ENCODE data around the gene DNAJB12. TPM values are rescaled to one million over a fixed set of nuclear protein-coding genes. Genes with fewer than 3 reads are reported as not detected.
A peak's percentile ranks its signal among the peaks of the same experiment; 100 is the strongest.

Gene DNAJB12
- total and polyA plus RNA-seq, 4 donors, result 15.9 to 22.0 (median 18.9) TPM

- Histone ChIP-seq H3K27me3 (ENCODE audit: control insufficient read depth in 4 of 4, insufficient read depth in 4 of 4, low read length in 3 of 4) (no peaks in the 10 kb centered on the region), H3K27ac (ENCODE audit: low read depth in 1 of 2, low read length in 2 of 2) (peak overlapping the region; percentile 89 to 95), H3K36me3 (ENCODE audit: control insufficient read depth in 4 of 4, insufficient read depth in 3 of 4, low read depth in 1 of 4, low read length in 3 of 4) (no peaks in the 10 kb centered on the region), H3K9me3 (ENCODE audit: control insufficient read depth in 4 of 4, low read length in 3 of 4) (no peaks in the 10 kb centered on the region), H3K9ac (ENCODE audit: low read depth in 1 of 2, low read length in 2 of 2) (peak overlapping the region; percentile 60 to 71), H3K4me3 (ENCODE audit: low read depth in 1 of 3, low read length in 3 of 3) (peak overlapping the region; percentile 26 to 60 (median 49)), H3K4me1 (ENCODE audit: control insufficient read depth in 4 of 4, insufficient read depth in 4 of 4, low read length in 3 of 4) (peaks cover 0 to 6% (median 2%) of the 10 kb centered on the region in 4 donors)
- DNase-seq (ENCODE audit: low spot score), result no peak
- TF ChIP-seq ATF3 (IDR thresholded peaks at IDR 0.05) (no peak), REST (IDR thresholded peaks at IDR 0.05) (no peak), FOXA1 (IDR thresholded peaks at IDR 0.05) (no peak), FOXA2 (IDR thresholded peaks at IDR 0.05) (no peak), RXRA (IDR thresholded peaks at IDR 0.05) (no peak), GABPA (IDR thresholded peaks at IDR 0.05 in 1 of 2, conservative IDR thresholded peaks at IDR 0.05 in 1 of 2) (peak in 1 of 2 donors; percentile 22), MAX (IDR thresholded peaks at IDR 0.05) (peak; percentile 18), CTCF (IDR thresholded peaks at IDR 0.05; ENCODE audit: low read depth, low read length, missing input control) (no peak), TAF1 (conservative IDR thresholded peaks at IDR 0.05) (no peak), HNF4A (conservative IDR thresholded peaks at IDR 0.05) (no peak), ZBTB33 (IDR thresholded peaks at IDR 0.05) (no peak), RAD21 (IDR thresholded peaks at IDR 0.05) (peak; percentile 38 to 48), YY1 (IDR thresholded peaks at IDR 0.05) (no peak), SP1 (IDR thresholded peaks at IDR 0.05) (peak; percentile 56), NR2F2 (IDR thresholded peaks at IDR 0.05) (peak; percentile 48), HNF4G (IDR thresholded peaks at IDR 0.05) (no peak), EGR1 (IDR thresholded peaks at IDR 0.05; ENCODE audit: low read depth in 2 of 2) (no peak), JUND (IDR thresholded peaks at IDR 0.05) (no peak)
- 20% methylated on average over 30 of the region's 30 CpGs for WGBS
Measured at GRCh38 chr10:72297281-72297804, 57.4 kb downstream of the DNAJB12 start.

Data from liver (tissue), 9 donors.